ENCODE results near the gene HES3. TPM values are rescaled to one million over a fixed set of nuclear protein-coding genes. Genes with fewer than 3 reads are reported as not detected.

Gene HES3
- total RNA-seq, 1 experiment from 2014 or later = not detected

DNA sequence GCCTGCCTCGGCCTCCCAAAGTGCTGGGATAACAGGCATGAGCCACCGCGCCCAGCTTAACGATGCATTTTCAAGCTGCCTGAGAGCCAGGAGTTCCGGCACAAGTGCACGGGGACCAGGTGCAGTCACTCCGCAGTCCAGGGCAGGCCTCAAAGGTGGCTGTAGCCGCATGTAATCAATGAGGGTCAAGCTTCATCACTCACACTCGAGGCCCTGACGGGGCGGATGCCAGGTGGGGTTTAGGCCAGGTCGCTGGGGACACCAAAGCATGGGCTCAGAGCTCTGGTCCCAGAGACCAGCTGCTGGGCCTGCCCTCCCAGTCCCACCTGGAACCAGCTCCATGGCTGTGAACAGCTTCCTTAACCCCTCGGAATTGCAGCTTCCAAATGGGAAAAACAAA is 43.0 kb downstream of the HES3 start:
- BruUV-seq (replicated peaks) = no TSS peak
- ChIA-PET CTCF (no interaction called here), POLR2A (ENCODE audit: low non-redundant PET) (no interaction called here)
- Histone ChIP-seq H3K27me3 (replicated peaks; ENCODE audit: insufficient read depth, low read depth, low read length, poor library complexity) (no peaks in the 10 kb centered on the region), H3K9me3 (ENCODE audit: low read depth, low read length, poor library complexity, severe bottlenecking) (no peaks in the 10 kb centered on the region), H3K4me3 (ENCODE audit: low read depth, low read length, poor library complexity, severe bottlenecking) (no peak overlapping the region), H3K27ac (ENCODE audit: low read depth, low read length, poor library complexity, severe bottlenecking) (no peak overlapping the region), H3K4me1 (ENCODE audit: insufficient read depth, low read length, poor library complexity, severe bottlenecking) (no peaks in the 10 kb centered on the region), H3K36me3 (ENCODE audit: insufficient read depth, low read length, poor library complexity, severe bottlenecking) (no peaks in the 10 kb centered on the region)
- DNase-seq (ENCODE audit: low spot score) = no peak
- TF ChIP-seq, protein P1, sequence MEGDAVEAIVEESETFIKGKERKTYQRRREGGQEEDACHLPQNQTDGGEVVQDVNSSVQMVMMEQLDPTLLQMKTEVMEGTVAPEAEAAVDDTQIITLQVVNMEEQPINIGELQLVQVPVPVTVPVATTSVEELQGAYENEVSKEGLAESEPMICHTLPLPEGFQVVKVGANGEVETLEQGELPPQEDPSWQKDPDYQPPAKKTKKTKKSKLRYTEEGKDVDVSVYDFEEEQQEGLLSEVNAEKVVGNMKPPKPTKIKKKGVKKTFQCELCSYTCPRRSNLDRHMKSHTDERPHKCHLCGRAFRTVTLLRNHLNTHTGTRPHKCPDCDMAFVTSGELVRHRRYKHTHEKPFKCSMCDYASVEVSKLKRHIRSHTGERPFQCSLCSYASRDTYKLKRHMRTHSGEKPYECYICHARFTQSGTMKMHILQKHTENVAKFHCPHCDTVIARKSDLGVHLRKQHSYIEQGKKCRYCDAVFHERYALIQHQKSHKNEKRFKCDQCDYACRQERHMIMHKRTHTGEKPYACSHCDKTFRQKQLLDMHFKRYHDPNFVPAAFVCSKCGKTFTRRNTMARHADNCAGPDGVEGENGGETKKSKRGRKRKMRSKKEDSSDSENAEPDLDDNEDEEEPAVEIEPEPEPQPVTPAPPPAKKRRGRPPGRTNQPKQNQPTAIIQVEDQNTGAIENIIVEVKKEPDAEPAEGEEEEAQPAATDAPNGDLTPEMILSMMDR (conservative IDR thresholded peaks at IDR 0.05; ENCODE audit: low read depth, low read length) = no peak
- TF ChIP-seq EZH2 (IDR thresholded peaks at IDR 0.05; ENCODE audit: borderline replicate concordance, low read depth, low read length, poor library complexity, severe bottlenecking) = no peak
- intact Hi-C loops (cut with micrococcal nuclease; ENCODE audit: unreplicated experiment) = no loop called here

DNA sequence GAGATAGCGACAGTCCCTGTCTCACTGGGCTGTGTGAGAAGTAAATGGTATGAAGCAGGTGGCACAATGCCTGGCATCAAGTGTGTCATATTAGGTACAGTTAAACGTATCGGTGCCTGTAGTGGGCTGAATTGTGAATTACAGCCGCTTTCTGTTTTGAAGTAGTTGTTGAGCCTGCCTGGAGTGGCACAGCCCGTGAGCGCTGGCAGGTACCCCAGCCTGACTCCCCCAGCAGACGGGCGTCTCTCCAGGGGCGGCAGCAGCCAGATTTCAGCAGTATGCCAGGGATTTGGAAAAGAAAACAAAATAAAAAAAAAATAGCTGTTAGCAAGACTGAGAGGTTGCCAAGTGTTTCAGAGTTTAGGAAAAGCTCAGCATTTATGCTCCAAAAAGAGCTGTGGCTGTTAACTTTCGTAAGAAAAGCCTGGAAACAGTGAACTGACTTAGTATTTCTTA is 43.5 kb downstream of the HES3 start:
- Histone ChIP-seq H3K4me3 (ENCODE audit: low read depth, low read length, poor library complexity, severe bottlenecking) (no peak overlapping the region), H3K27me3 (replicated peaks; ENCODE audit: insufficient read depth, low read depth, low read length, poor library complexity) (no peaks in the 10 kb centered on the region), H3K9me3 (ENCODE audit: low read depth, low read length, poor library complexity, severe bottlenecking) (no peaks in the 10 kb centered on the region), H3K36me3 (ENCODE audit: insufficient read depth, low read length, poor library complexity, severe bottlenecking) (no peaks in the 10 kb centered on the region), H3K4me1 (ENCODE audit: insufficient read depth, low read length, poor library complexity, severe bottlenecking) (no peaks in the 10 kb centered on the region), H3K27ac (ENCODE audit: low read depth, low read length, poor library complexity, severe bottlenecking) (no peak overlapping the region)
- DNase-seq (ENCODE audit: low spot score) = no peak
- no peak for TF ChIP-seq EZH2 (IDR thresholded peaks at IDR 0.05; ENCODE audit: borderline replicate concordance, low read depth, low read length, poor library complexity, severe bottlenecking)
- TF ChIP-seq, protein P1 (conservative IDR thresholded peaks at IDR 0.05; ENCODE audit: low read depth, low read length) = no peak
- CTCF ChIA-PET = interaction anchor here (0.6 kb wide), 1 partner anchor 150 kb away, joined by 3 read pairs; no protein-coding TSS in a partner anchor
- POLR2A ChIA-PET (ENCODE audit: low non-redundant PET) = no interaction called here
- intact Hi-C loops (cut with micrococcal nuclease; ENCODE audit: unreplicated experiment) = no loop called here
- BruUV-seq (replicated peaks) = no TSS peak

DNA sequence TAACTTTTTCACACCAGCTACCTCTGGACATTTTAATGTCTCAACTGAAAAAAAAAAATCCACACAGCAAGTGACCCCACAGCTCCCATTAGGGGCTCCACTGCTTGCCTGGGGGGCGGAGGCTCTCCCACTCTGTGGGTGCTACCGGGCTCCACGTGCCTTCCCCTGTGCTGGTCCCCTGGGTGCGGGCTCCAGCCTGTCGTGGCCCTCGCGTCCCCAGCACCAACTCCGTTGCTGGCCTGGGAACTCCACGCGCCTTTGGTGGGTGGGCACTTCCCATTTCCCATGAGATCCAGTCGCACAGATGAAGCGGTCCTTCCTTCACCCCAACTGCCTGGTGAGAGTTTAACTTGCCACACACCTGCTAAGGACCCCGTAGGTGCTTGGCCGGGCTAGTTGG is 44.0 kb downstream of the HES3 start:
- intact Hi-C loops (cut with micrococcal nuclease; ENCODE audit: unreplicated experiment) = no loop called here
- H3K27me3 ChIP-seq (replicated peaks; ENCODE audit: insufficient read depth, low read depth, low read length, poor library complexity) = no peaks in the 10 kb centered on the region
- POLR2A ChIA-PET (ENCODE audit: low non-redundant PET) = no interaction called here
- H3K4me1 ChIP-seq (ENCODE audit: insufficient read depth, low read length, poor library complexity, severe bottlenecking) = no peaks in the 10 kb centered on the region
- no peaks in the 10 kb centered on the region for H3K9me3 ChIP-seq (ENCODE audit: low read depth, low read length, poor library complexity, severe bottlenecking)
- H3K36me3 ChIP-seq (ENCODE audit: insufficient read depth, low read length, poor library complexity, severe bottlenecking) = no peaks in the 10 kb centered on the region
- no peak overlapping the region for H3K27ac ChIP-seq (ENCODE audit: low read depth, low read length, poor library complexity, severe bottlenecking)
- no peak overlapping the region for H3K4me3 ChIP-seq (ENCODE audit: low read depth, low read length, poor library complexity, severe bottlenecking)
- TF ChIP-seq, protein P1 (conservative IDR thresholded peaks at IDR 0.05; ENCODE audit: low read depth, low read length) = no peak
- TF ChIP-seq EZH2 (IDR thresholded peaks at IDR 0.05; ENCODE audit: borderline replicate concordance, low read depth, low read length, poor library complexity, severe bottlenecking) = no peak
- CTCF ChIA-PET = interaction anchor here (0.6 kb wide), 1 partner anchor 150 kb away, joined by 3 read pairs; no protein-coding TSS in a partner anchor
- DNase-seq (ENCODE audit: low spot score) = no peak
- BruUV-seq (replicated peaks) = no TSS peak
